Keratinocyte (primary cell): ENCODE results near the gene HUS1B.
"Not testable (repeated sequence)": the region's sequence is repeated elsewhere in the genome, so short reads cannot be mapped to it uniquely, and the experiment has no call there.

Source experiments
- EZH2 ChIP-seq: IDR thresholded peaks from one replicate; pipeline ENCODE4 v1.6.1; 2012; ENCODE audit warnings: inconsistent platforms, mild to moderate bottlenecking, low read length, moderate library complexity
- TF ChIP-seq, protein P1 (sequence below), 3 experiments: IDR thresholded peaks in 1 of 3; conservative IDR thresholded peaks in 1 of 3; optimal IDR thresholded peaks in 1 of 3; 2 replicates in 2 of 3; 3 replicates in 1 of 3; pipeline versions ENCODE3 to v1.5.1; 2011; ENCODE audit warnings: low read length in 3 of 3, mild to moderate bottlenecking in 3 of 3, moderate library complexity in 2 of 3, control low read depth in 1 of 3, inconsistent platforms in 1 of 3; ENCODE audit not compliant: insufficient read depth in 2 of 3; ENCODE audit errors: extremely low read depth in 1 of 3

DNA sequence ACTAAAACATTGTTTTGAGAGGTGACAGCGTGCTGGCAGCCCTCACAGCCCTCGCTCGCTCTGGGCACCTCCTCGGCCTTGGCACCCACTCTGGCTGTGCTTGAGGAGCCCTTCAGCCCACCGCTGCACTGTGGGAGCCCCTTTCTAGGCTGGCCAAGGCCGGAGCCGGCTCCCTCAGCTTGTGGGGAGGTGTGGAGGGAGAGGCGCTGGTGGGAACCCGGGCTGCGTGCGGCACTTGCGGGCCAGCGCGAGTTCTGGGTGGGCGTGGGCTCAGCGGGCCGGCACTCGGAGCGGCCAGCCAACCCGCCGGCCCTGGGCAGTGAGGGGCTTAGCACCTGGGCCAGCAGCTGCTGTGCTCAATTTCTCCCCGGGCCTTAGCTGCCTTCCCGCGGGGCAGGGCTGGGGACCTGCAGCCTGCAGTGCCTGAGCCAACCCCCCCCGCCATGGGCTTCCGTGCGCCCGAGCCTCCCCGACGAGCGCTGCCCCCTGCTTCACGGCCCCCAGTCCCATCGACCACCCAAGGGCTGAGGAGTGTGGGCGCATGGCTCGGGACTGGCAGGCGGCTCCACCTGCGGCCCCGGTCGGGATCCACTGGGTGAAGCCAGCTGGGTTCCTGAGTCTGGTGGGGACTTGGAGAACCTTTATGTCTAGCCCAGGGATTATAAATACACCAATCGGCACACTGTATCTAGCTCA, 37.7 kb upstream of the HUS1B start:
- TF ChIP-seq, protein P1, sequence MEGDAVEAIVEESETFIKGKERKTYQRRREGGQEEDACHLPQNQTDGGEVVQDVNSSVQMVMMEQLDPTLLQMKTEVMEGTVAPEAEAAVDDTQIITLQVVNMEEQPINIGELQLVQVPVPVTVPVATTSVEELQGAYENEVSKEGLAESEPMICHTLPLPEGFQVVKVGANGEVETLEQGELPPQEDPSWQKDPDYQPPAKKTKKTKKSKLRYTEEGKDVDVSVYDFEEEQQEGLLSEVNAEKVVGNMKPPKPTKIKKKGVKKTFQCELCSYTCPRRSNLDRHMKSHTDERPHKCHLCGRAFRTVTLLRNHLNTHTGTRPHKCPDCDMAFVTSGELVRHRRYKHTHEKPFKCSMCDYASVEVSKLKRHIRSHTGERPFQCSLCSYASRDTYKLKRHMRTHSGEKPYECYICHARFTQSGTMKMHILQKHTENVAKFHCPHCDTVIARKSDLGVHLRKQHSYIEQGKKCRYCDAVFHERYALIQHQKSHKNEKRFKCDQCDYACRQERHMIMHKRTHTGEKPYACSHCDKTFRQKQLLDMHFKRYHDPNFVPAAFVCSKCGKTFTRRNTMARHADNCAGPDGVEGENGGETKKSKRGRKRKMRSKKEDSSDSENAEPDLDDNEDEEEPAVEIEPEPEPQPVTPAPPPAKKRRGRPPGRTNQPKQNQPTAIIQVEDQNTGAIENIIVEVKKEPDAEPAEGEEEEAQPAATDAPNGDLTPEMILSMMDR (optimal IDR thresholded peaks at IDR 0.05 in 1 of 3, IDR thresholded peaks at IDR 0.05 in 1 of 3, conservative IDR thresholded peaks at IDR 0.05 in 1 of 3; ENCODE audit: extremely low read depth in 1 of 3, insufficient read depth in 2 of 3, low read length in 3 of 3), result not testable (repeated sequence)
- not testable (repeated sequence) for TF ChIP-seq EZH2
